GM21576 (cell line): Measurements from ENCODE around the gene SEPTIN8.

Experiments used
- ATAC-seq: cut with Tn5 transposase; IDR thresholded peaks from one replicate; pipeline ENCODE4 v1.9.1; 2021; ENCODE audit warnings: mild to moderate bottlenecking, moderate library complexity; ENCODE audit not compliant: unreplicated experiment

Gene SEPTIN8

DNA sequence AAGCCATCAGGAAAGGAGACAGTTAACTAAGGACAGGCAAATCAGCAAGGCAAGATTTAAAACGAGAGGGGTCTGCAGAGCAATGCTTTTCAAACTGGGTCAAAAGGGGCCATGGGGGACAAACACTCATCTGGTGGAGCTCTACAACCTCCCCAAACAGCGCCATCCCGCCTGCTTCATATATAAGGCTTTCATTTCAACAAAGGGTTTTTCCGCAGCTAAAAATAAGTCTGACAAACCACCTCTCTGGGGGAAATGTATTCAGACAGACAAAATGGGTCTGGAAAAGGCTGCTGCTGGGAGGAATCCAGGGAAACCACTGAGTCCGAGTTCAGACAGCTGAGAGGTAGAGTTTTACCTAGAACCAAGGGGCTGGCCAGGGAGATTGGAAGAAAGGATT lies 8.3 kb upstream of the SEPTIN8 start:
- no peak for ATAC-seq

- ATAC-seq: no peak
Observed at GRCh38 chr5:132782101-132782500, 5.1 kb upstream of the SEPTIN8 start.

DNA sequence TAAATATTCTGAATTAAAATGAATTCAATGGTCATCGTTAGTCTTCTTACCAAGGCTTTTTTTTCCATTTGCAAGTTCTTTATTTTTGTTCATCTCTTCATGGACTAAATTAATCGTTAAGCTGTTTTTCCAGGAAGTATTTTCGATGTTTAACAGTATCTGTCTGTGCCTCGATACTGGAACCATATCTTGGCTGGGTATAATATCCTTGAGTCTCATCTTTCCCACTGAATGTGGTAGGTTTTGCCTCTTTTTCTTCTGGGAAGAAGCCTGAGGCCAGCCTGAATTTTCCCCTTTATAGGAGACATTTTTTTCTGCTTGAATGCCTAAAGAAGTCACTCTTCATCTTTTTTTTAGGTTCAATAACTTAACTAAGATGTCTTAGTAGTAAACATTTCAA lies 4.0 kb upstream of the SEPTIN8 start:
- ATAC-seq: no peak

DNA sequence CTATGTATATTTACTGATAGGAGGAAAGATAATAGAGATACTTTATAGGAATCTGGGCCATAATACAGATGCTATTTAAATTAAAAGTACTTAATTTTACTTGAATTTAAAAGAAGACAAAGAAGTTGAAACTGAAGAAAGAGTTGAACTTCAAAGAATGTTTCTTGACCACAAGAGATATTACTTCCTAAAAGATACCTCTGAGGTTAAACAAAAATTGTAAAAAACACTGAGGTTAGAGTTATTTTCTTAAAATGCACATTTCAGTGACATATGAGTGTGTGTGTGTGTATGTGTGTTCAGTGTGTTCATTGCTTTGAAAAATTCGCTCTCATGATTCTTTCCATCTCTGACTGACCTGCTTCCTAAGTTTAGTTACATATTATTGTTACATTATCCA lies 3.5 kb upstream of the SEPTIN8 start:
- no peak for ATAC-seq

GRCh38 chr5:132779961-132780360 lies 2.9 kb upstream of the SEPTIN8 start:
- no peak for ATAC-seq

DNA sequence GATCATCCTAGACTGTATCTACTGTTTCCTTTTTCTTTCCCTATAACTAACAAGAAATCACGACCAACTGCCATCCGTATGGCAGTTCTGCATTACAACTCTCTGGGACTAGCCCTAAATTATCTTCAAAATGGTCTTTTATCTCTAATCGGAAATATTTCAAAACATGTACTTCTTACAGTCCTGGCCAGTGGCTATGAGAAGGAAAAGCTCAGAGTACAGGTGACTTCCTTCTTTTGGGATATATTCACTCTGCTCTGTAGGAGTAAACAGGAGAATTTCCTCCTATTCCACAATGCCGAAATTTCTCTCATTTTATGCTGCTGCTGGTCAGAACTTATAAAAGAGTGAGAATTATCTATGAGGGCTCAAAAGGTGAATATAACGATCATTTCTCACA lies 1.8 kb upstream of the SEPTIN8 start:
- no peak for ATAC-seq

- ATAC-seq: no peak
Observed at GRCh38 chr5:132778129-132778528, 1.1 kb upstream of the SEPTIN8 start.

DNA sequence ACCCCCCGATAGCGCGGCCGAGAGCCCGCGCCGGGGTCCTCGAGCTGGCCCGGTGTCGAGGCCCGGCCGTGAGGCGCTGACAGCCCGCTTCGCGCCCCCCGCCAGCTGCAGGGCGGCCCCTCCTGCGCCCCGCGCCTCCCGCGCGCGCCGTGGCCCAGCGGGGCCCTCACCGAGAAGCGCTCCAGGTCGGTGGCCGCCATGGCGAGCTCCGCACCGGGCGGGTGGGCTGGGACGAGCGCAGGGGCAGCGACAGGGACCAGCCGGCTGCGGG lies 166 bp downstream of the SEPTIN8 start:
- no peak for ATAC-seq

DNA sequence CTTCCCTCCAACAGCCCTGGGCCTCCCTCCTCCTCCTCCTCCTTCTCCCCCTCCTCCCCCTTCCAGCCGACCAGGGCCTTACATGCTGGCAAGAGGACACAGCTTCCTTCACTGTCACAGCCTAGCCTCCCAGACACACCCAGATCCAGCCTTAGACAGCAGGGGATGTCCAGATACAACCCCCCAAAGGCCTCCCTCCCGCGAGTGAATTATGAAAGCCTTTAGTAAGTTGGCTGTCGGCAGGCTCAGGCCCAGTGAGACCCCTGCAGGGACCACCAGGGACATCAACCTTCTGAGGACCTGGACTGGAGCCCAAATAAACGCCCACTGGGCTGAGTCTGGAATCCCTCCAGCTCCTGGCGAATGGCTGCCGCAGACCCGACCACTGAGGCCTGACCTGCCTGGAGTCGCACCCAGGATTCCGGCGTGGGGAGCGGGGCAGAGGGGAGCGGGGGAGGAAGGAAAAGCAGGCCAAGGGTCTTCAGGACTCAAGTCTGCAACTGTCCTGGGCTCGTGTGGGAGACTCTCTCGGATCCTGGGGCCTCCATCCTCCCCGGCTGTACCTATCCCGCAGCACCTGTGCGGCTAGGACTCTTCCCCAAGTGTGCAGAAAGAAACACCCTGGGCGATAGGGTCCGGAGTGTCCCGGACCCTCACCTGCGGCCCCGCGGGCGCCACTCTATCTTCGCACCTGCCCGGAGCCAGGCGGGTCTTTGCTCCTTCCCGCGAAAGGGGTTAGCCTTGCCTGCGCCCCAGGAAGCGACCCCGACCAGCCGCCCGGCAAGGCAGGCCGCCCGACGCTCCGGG lies 705 bp downstream of the SEPTIN8 start:
- peak; percentile 31 for ATAC-seq

GRCh38 chr5:132775476-132775961 lies 1.5 kb downstream of the SEPTIN8 start:
- no peak for ATAC-seq

DNA sequence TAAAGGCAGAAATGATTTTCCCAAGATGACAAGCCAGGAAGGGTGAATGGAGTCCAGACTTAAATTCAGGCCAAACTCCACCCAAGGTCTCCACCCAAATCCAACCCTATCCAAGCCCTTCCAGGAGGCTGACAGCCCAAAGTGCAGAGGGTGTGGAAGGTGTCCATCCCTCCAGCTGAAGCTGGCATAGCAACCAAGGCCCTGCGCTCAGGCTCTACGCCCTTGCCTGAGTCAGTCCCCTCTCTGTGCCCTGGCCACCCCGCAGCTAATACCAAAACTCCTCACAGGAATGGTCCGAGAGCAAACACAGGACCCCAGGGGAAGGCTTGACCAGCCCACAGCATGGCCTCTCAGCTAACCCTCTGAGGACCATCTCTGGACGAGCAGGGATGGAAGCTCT lies 2.1 kb downstream of the SEPTIN8 start:
- no peak for ATAC-seq

DNA sequence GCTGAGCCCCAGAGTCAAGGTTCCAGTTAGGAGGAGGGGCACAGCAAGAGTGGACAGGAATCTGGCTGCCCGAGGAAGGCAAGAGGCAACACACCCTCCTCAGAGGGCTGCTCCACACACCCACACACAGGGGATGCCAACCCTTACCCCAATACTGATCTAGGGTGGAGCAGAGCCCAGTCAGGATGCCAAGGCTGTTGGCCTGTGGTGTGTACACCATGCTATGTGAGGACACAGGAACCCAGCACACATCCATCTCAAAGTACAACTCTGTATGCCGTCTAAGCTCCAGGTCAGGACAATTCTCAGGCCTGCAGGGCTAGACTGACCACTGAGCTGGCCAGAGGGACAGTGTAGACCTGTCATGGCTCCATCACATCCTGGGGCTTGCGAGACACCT lies 2.6 kb downstream of the SEPTIN8 start:
- ATAC-seq: no peak

GRCh38 chr5:132773601-132774355 lies 3.3 kb downstream of the SEPTIN8 start:
- ATAC-seq: no peak

- no peak for ATAC-seq
Observed at GRCh38 chr5:132773114-132773513, 3.9 kb downstream of the SEPTIN8 start.

DNA sequence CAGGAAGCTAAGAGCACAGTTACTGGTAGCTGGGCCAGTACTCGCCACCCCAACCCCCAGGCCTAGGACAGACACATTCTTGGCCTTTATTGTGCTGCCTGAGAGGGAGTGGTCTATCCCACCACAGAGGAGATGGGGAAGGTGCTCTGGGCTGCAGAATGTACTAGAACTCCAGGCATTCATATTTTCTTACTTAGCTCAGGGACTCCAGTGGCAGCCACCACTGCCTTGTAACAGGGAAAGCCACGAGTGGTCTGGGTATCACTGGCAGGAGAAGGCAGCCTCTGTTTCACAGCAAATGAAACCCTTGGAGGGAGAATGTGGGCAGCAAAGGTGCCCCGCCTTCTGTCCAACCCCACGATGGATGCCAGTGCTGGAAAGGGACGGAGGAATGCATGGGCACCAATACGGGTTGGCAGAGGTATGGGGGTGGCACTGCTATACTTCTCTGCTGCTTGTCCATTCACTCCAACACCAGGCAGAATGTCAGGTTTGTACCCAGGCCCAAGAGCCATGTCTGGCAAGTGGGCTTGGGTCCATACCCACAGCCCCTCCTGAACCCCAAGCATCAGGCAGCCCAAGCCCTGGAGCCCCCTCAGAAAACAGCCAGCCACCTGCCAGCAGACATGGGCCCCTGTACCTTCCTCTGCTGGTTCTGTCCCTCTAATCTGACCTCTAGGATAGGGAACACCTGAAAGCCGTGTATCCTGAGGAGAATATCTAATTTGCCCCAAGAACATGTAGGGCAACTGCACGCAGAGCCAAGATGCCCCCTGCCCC lies 4.6 kb downstream of the SEPTIN8 start:
- no peak for ATAC-seq

DNA sequence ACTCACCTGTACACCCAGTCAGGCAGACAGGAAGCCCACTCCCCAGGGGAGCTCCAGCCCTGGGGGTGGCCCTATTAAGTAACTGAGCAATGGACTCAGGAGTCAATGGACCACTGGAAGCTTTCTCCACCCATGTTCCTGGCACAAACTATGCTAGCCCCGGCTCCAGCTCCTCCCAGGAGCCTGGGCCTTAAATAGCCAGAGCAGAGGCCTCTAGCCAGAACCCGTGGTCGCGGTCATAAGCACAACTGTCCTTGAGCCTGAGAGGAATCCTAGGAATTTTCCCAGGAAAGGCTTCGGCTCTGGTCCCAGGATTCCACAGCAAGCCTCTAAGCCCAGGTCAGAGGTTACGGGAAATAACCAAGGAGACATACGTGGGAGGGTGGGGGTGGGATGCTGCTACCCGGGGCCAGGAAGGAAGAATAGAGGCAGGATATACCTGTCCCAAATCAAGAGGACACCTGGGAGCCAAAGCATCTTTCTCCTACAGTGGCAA lies 5.5 kb downstream of the SEPTIN8 start:
- no peak for ATAC-seq

DNA sequence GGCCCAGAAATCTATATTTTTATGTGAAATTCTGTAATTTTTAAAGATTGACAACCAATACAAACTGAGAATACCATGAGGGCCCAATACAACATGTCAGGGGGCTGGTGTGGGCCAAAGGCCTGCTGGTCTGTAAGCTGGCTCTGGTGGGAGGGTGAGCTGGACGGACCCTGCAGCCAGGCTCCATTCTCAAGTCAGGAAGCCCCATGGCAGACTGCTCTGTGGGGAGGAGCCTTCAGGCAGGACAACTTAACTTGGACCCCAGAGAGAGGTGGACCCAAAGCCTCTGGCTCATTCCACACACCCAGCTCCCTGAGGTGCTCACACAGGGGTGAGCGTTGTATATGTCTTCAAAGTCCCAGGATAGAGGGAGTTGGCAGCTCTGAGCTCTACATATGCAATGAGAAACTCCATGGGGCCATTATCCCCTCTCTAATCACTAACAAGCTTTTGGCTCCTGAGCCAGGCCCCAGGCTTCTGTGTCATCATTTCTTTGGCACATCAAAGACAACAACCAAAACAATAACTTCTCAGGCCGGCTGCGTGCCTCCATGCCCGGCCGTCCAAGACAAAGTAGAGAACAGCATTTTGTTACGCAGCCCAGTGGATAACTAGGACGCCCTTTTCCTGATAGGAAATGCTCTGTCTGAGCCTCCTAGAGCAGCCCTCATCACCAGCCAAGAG lies 6.4 kb downstream of the SEPTIN8 start:
- no peak for ATAC-seq

GRCh38 chr5:132768485-132768868 lies 8.6 kb downstream of the SEPTIN8 start:
- no peak for ATAC-seq

GRCh38 chr5:132767150-132767549 lies 9.9 kb downstream of the SEPTIN8 start:
- no peak for ATAC-seq

- no peak for ATAC-seq
Observed at GRCh38 chr5:132766806-132767055, 10.3 kb downstream of the SEPTIN8 start.
